Measurements from ENCODE around the gene FAM227A. TPM values are rescaled to one million over a fixed set of nuclear protein-coding genes. Genes with fewer than 3 reads are reported as not detected.

Gene FAM227A
- total RNA-seq, 1 experiment from 2014 or later = 14.4 TPM

- Histone ChIP-seq H3K9ac (ENCODE audit: low read length) (no peak overlapping the region), H3K4me2 (ENCODE audit: low read depth, low read length, poor library complexity, severe bottlenecking) (no peak overlapping the region), H2AFZ (ENCODE audit: low read length) (no peak overlapping the region), H3K79me2 (ENCODE audit: low read length) (no peaks in the 10 kb centered on the region), H3K4me3 (ENCODE audit: low read length) (no peak overlapping the region), H3K36me3 (ENCODE audit: insufficient read depth, low read length) (0 out of 2 replicates have a peak, but pooled peaks cover under 1% of the 10 kb centered on the region), H3K9me3 (ENCODE audit: low read length) (no peaks in the 10 kb centered on the region), H3K27ac (ENCODE audit: low read length) (no peak overlapping the region), H3K4me1 (ENCODE audit: low read length) (peaks cover 5% of the 10 kb centered on the region), H3K27me3 (ENCODE audit: low read length) (no peaks in the 10 kb centered on the region), H4K20me1 (ENCODE audit: insufficient read depth, low read depth, low read length) (no peaks in the 10 kb centered on the region), H3K9me2 (replicated peaks; ENCODE audit: insufficient read depth, low read length) (no peaks in the 10 kb centered on the region)
- DNase-seq = no peak
Observed at GRCh38 chr22:38612217-38613006, 43.8 kb downstream of the FAM227A start.

GRCh38 chr22:38611559-38611958, 44.6 kb downstream of the FAM227A start:
- H3K4me1 ChIP-seq (ENCODE audit: low read length) = peaks cover 11% of the 10 kb centered on the region
- no peak overlapping the region for H3K27ac ChIP-seq (ENCODE audit: low read length)
- no peaks in the 10 kb centered on the region for H3K9me3 ChIP-seq (ENCODE audit: low read length)
- H3K36me3 ChIP-seq (ENCODE audit: insufficient read depth, low read length) = no peaks in the 10 kb centered on the region
- H3K27me3 ChIP-seq (ENCODE audit: low read length) = no peaks in the 10 kb centered on the region
- no peaks in the 10 kb centered on the region for H3K79me2 ChIP-seq (ENCODE audit: low read length)
- H3K9me2 ChIP-seq (replicated peaks; ENCODE audit: insufficient read depth, low read length) = no peaks in the 10 kb centered on the region
- no peak overlapping the region for H3K4me3 ChIP-seq (ENCODE audit: low read length)
- no peak overlapping the region for H3K4me2 ChIP-seq (ENCODE audit: low read depth, low read length, poor library complexity, severe bottlenecking)
- no peaks in the 10 kb centered on the region for H4K20me1 ChIP-seq (ENCODE audit: insufficient read depth, low read depth, low read length)
- no peak overlapping the region for H3K9ac ChIP-seq (ENCODE audit: low read length)
- no peak overlapping the region for H2AFZ ChIP-seq (ENCODE audit: low read length)
- DNase-seq = no peak

GRCh38 chr22:38610234-38610633, 46.0 kb downstream of the FAM227A start:
- DNase-seq = no peak
- Histone ChIP-seq H3K27me3 (ENCODE audit: low read length) (no peaks in the 10 kb centered on the region), H3K27ac (ENCODE audit: low read length) (no peak overlapping the region), H3K9me3 (ENCODE audit: low read length) (no peaks in the 10 kb centered on the region), H3K79me2 (ENCODE audit: low read length) (no peaks in the 10 kb centered on the region), H3K4me1 (ENCODE audit: low read length) (peaks cover 12% of the 10 kb centered on the region), H2AFZ (ENCODE audit: low read length) (no peak overlapping the region), H3K36me3 (ENCODE audit: insufficient read depth, low read length) (no peaks in the 10 kb centered on the region), H3K4me2 (ENCODE audit: low read depth, low read length, poor library complexity, severe bottlenecking) (no peak overlapping the region), H3K9me2 (replicated peaks; ENCODE audit: insufficient read depth, low read length) (no peaks in the 10 kb centered on the region), H3K9ac (ENCODE audit: low read length) (no peak overlapping the region), H3K4me3 (ENCODE audit: low read length) (no peak overlapping the region), H4K20me1 (ENCODE audit: insufficient read depth, low read depth, low read length) (no peaks in the 10 kb centered on the region)

GRCh38 chr22:38608992-38609750, 47.0 kb downstream of the FAM227A start:
- Histone ChIP-seq H2AFZ (ENCODE audit: low read length) (no peak overlapping the region), H3K36me3 (ENCODE audit: insufficient read depth, low read length) (no peaks in the 10 kb centered on the region), H3K9me2 (replicated peaks; ENCODE audit: insufficient read depth, low read length) (no peaks in the 10 kb centered on the region), H3K27me3 (ENCODE audit: low read length) (no peaks in the 10 kb centered on the region), H3K27ac (ENCODE audit: low read length) (no peak overlapping the region), H3K9ac (ENCODE audit: low read length) (no peak overlapping the region), H3K79me2 (ENCODE audit: low read length) (no peaks in the 10 kb centered on the region), H4K20me1 (ENCODE audit: insufficient read depth, low read depth, low read length) (no peaks in the 10 kb centered on the region), H3K4me3 (ENCODE audit: low read length) (no peak overlapping the region), H3K4me2 (ENCODE audit: low read depth, low read length, poor library complexity, severe bottlenecking) (no peak overlapping the region), H3K4me1 (ENCODE audit: low read length) (peaks cover 12% of the 10 kb centered on the region), H3K9me3 (ENCODE audit: low read length) (no peaks in the 10 kb centered on the region)
- no peak for DNase-seq

GRCh38 chr22:38607680-38608079, 48.5 kb downstream of the FAM227A start:
- no peaks in the 10 kb centered on the region for H3K36me3 ChIP-seq (ENCODE audit: insufficient read depth, low read length)
- H3K9me2 ChIP-seq (replicated peaks; ENCODE audit: insufficient read depth, low read length) = no peaks in the 10 kb centered on the region
- H3K9ac ChIP-seq (ENCODE audit: low read length) = no peak overlapping the region
- no peak for DNase-seq
- H3K79me2 ChIP-seq (ENCODE audit: low read length) = no peaks in the 10 kb centered on the region
- no peaks in the 10 kb centered on the region for H3K27me3 ChIP-seq (ENCODE audit: low read length)
- H3K9me3 ChIP-seq (ENCODE audit: low read length) = no peaks in the 10 kb centered on the region
- no peak overlapping the region for H3K4me2 ChIP-seq (ENCODE audit: low read depth, low read length, poor library complexity, severe bottlenecking)
- H3K4me3 ChIP-seq (ENCODE audit: low read length) = no peak overlapping the region
- peaks cover 12% of the 10 kb centered on the region for H3K4me1 ChIP-seq (ENCODE audit: low read length)
- no peaks in the 10 kb centered on the region for H4K20me1 ChIP-seq (ENCODE audit: insufficient read depth, low read depth, low read length)
- H3K27ac ChIP-seq (ENCODE audit: low read length) = no peak overlapping the region
- H2AFZ ChIP-seq (ENCODE audit: low read length) = no peak overlapping the region

- no peak for DNase-seq
- no peaks in the 10 kb centered on the region for H3K27me3 ChIP-seq (ENCODE audit: low read length)
- H3K36me3 ChIP-seq (ENCODE audit: insufficient read depth, low read length) = no peaks in the 10 kb centered on the region
Observed at GRCh38 chr22:38602166-38602565, 54.0 kb downstream of the FAM227A start.

GRCh38 chr22:38601221-38601764, 54.9 kb downstream of the FAM227A start:
- no peaks in the 10 kb centered on the region for H3K4me1 ChIP-seq (ENCODE audit: low read length)
- DNase-seq = no peak
- H3K9ac ChIP-seq (ENCODE audit: low read length) = no peak overlapping the region
- no peaks in the 10 kb centered on the region for H3K9me3 ChIP-seq (ENCODE audit: low read length)
- no peak overlapping the region for H2AFZ ChIP-seq (ENCODE audit: low read length)
- no peaks in the 10 kb centered on the region for H3K79me2 ChIP-seq (ENCODE audit: low read length)
- H4K20me1 ChIP-seq (ENCODE audit: insufficient read depth, low read depth, low read length) = no peaks in the 10 kb centered on the region
- no peak overlapping the region for H3K27ac ChIP-seq (ENCODE audit: low read length)
- H3K9me2 ChIP-seq (replicated peaks; ENCODE audit: insufficient read depth, low read length) = no peaks in the 10 kb centered on the region
- no peak overlapping the region for H3K4me2 ChIP-seq (ENCODE audit: low read depth, low read length, poor library complexity, severe bottlenecking)
- H3K4me3 ChIP-seq (ENCODE audit: low read length) = no peak overlapping the region
- no peaks in the 10 kb centered on the region for H3K27me3 ChIP-seq (ENCODE audit: low read length)
- H3K36me3 ChIP-seq (ENCODE audit: insufficient read depth, low read length) = no peaks in the 10 kb centered on the region

More at GRCh38 chr22:38602166-38602565, 54.0 kb downstream of the FAM227A start:
- no peaks in the 10 kb centered on the region for H3K9me3 ChIP-seq (ENCODE audit: low read length)
- H3K4me3 ChIP-seq (ENCODE audit: low read length) = no peak overlapping the region
- no peaks in the 10 kb centered on the region for H3K79me2 ChIP-seq (ENCODE audit: low read length)
- H3K27ac ChIP-seq (ENCODE audit: low read length) = no peak overlapping the region
- no peak overlapping the region for H3K9ac ChIP-seq (ENCODE audit: low read length)
- no peak overlapping the region for H3K4me2 ChIP-seq (ENCODE audit: low read depth, low read length, poor library complexity, severe bottlenecking)
- no peak overlapping the region for H2AFZ ChIP-seq (ENCODE audit: low read length)
- H3K9me2 ChIP-seq (replicated peaks; ENCODE audit: insufficient read depth, low read length) = no peaks in the 10 kb centered on the region
- peaks cover 5% of the 10 kb centered on the region for H3K4me1 ChIP-seq (ENCODE audit: low read length)
- no peaks in the 10 kb centered on the region for H4K20me1 ChIP-seq (ENCODE audit: insufficient read depth, low read depth, low read length)

GRCh38 chr22:38599466-38599865, 56.7 kb downstream of the FAM227A start:
- Histone ChIP-seq H3K27me3 (ENCODE audit: low read length) (no peaks in the 10 kb centered on the region), H3K4me1 (ENCODE audit: low read length) (no peaks in the 10 kb centered on the region), H3K4me2 (ENCODE audit: low read depth, low read length, poor library complexity, severe bottlenecking) (no peak overlapping the region), H3K4me3 (ENCODE audit: low read length) (no peak overlapping the region), H2AFZ (ENCODE audit: low read length) (no peak overlapping the region), H3K36me3 (ENCODE audit: insufficient read depth, low read length) (no peaks in the 10 kb centered on the region), H3K27ac (ENCODE audit: low read length) (no peak overlapping the region), H3K9me3 (ENCODE audit: low read length) (no peaks in the 10 kb centered on the region), H3K79me2 (ENCODE audit: low read length) (no peaks in the 10 kb centered on the region), H3K9ac (ENCODE audit: low read length) (no peak overlapping the region), H3K9me2 (replicated peaks; ENCODE audit: insufficient read depth, low read length) (no peaks in the 10 kb centered on the region), H4K20me1 (ENCODE audit: insufficient read depth, low read depth, low read length) (no peaks in the 10 kb centered on the region)
- DNase-seq = no peak

Measured in Karpas-422 (cell line).